Measurements from ENCODE around the gene LHX6.

LHX6 gene

DNA sequence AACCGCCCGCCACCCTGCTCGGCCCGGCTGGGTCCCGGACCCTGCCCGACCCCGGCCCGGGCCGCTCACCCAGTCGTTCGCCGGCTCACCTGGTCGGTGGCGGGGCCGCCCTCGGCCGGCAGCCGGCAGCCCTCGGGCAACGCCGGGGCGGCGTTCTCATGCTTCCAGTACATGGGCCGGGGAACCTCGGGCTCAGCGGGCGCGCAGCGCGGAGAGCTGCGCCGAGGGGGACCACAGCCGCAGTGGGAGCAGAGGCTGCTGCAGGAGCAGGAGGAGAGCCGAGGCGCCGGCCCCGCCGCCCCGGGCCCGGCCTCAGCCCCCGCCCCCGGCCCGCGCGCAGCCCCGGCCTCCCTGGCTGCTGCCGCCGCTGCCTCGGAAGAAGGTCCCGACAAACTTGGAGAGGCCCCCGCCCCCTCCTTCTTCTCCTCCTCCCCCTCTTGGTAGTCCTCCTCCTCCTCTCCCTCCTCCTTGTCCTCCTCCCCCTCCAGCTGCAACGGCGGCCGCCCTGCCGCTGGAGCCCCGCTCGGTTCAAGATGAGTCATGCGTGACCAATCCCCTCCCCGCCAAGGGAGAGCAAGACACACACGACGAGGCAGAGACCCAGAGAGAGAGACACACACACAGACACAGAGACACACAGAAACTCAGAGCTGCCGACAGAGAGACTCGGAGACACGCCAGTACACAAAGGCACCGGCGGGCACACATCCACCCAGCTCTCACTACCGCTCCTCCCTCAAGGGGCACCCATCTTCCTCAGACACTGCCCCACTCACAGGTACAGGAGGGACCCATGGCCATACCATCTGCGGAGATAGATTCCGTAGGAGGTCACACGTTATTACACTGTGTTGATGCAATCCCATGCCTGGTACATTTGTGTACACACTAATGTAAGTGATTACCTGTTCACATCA is at the start of gene LHX6:
LHX6 (minus strand) TSS at position 390 of the 917 bp plus-strand sequence; CDS start at position 173, 217 bp downstream.
- DNase-seq, result no peak

DNA sequence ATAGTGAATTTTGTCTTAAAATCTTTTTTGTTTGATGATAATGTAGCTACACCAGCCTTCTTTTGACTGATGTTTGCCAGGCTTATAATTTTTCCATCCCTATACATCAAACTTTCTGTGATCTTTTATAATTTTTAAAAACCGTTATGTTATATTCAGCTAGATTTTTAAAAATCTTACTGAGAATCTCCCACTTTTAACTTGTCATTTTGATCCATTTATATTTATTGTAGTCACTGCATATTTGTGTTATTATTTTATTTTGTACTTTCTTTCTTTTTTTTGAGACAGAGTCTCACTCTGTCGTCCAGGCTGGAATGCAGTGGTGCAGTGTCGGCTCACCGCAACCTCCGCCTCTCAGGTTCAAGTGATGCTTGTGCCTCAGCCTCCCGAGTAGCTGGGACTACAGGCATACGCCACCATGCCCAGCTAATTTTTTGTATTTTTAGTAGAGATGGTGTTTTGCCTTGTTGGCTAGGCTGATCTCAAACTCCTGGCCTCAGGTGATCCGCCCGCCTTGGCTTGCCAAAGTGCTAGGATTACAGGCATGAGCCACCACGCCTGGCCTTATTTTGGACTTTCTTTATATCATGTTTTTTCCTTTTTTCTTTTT is 48.6 kb upstream of the LHX6 start:
- no peak for DNase-seq

DNA sequence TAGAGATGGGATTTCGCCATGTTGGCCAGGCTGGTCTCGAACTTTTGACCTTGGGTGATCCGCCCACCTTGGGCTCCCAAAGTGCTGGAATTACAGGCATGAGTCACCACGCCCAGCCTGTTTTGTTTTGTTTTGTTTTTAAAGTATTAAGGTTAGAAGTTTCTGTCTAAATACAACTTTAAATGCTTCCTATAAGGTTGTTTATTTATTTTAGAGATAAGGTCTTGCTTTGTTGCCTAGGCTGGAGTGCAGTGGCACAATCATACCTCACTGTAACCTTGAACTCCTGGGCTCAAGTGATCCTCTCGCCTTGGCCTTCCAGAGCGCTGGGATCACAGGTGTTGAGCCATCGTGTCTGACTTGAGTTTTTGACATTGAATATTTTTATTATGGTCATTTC is 47.3 kb upstream of the LHX6 start:
- DNase-seq, result no peak

DNA sequence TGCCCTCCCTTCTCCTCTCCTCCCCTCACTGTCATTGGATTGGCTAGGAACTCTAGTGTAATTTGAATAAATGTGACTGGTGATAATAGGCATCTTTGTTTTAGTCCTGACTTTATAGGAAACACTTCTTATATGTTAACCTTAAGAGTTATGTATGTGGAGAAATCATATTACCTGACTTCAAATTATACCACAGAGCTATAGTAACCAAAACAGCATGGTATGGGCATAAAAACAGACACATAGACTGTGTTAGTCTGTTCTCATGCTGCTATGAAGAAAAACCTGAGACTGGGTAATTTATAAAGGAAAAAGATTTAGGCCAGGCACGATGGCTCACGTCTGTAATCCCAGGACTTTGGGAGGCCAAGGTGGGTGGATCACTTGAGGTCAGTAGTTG is 45.3 kb upstream of the LHX6 start:
- no peak for DNase-seq

DNA sequence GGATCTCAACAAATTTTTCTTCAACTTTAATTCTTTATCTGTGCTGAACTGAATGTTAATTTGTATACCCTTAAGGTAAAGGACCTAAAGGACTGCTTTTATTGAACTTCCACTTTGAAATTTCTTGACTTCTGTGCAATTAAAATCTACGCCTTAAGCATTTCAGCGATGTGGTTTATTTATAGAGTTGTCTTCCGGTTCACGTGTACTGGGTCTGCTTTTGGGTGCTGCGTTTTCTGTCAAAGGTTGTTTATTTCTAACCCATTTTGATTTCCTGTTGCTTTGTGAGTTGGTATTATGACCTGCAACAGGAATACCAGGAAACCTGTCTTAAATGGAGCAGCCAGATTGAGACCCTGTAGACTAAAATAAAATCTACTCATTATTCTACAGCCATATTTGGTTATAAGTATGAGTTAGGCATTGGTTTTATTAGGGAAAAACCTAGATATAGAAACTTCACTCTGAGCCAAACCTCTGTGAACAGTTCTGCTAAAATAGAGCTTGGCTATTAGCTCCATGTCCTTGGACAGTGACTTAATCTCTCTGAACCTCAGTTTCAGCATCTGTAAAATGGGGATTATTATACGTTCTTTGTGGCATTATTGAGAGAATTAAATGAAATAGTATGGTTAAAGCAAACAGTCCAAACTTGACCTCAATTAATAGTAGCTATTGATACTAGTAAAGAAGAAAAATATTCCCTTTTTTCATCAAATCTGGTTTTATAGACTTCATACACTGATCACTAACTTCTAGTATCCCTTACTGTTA is 39.5 kb upstream of the LHX6 start:
- no peak for DNase-seq

DNA sequence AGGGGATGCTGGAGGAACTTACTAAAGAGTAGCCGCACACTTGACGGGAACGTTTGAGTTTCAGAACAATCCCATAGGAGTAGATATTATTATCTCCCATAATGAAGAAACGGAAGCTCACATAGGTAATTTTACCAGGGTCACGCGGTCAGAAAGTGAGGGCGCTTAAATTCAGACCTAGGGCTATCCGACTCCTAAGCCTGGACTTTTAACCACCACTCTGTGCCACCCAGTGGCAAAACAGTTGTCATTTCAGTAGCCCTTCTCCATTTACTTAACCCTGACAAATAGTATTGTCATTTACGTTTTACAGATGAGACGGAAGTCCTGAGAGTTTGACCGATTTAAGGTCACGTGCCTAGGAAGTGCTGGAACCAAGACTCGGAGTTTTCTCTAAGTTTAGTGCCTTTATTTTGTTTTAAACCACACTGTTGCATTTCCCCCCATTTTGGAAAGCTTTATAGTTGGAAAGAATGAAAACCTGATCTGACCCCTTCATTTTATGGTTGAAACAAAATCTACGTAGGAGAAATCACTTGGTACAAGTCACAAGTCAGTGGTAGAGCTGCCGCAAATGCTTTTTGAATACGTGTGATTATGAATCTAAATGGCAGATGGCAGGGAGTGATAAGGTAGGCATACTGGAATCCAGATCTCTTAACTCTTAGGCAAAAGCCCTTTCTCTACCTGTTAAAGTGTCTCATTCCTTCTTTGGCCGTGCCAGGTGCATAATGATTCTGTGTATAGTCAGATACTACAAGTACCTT is 36.6 kb upstream of the LHX6 start:
- DNase-seq, result no peak

DNA sequence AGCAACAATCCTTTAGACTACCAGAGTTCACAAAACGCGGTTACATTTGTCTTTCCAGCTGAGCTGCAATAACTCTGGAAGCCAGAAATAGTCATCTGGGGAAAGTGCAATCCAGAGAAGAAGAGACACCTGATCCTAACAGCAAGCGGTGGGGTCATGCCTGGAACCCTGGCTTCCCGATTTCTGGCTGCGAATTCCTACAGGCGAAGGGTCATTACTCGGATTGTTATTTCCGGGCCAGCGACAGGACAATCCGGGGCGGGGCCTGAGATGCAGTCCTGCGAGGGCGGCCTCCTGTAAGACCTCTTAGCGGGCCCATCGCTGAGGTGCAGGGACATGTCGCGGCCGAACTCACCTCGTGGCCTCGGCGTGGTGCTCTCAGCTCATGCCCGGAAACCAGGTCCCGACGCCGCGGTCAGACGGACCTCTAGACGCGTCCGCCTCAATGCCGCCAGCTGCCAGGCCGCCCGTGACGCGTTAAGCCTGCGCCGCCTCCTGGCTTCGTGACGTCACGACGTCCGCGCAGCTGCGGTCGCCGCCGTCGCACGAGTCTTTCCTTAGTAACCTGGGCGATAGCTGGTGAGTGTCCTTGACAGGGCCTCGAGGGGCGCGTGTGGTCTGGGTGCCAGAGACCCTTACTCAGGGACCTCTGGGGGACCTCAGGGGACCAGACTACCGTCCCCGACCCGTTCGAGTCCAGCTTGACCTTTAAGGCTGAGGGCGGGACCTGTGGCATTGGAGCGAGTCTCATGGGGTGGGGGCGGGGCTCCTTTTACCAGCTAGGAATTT is 35.8 kb upstream of the LHX6 start, which contains the start of the genes MRRF and RBM18:
MRRF (plus strand) TSS at position 523 of the 789 bp plus-strand sequence. CDS start 6,010 bp downstream, outside the sequence.
RBM18 (minus strand) TSS at position 481 of the 789 bp plus-strand sequence. CDS start 3,348 bp downstream, outside the sequence.
- DNase-seq, result peak; percentile 92

DNA sequence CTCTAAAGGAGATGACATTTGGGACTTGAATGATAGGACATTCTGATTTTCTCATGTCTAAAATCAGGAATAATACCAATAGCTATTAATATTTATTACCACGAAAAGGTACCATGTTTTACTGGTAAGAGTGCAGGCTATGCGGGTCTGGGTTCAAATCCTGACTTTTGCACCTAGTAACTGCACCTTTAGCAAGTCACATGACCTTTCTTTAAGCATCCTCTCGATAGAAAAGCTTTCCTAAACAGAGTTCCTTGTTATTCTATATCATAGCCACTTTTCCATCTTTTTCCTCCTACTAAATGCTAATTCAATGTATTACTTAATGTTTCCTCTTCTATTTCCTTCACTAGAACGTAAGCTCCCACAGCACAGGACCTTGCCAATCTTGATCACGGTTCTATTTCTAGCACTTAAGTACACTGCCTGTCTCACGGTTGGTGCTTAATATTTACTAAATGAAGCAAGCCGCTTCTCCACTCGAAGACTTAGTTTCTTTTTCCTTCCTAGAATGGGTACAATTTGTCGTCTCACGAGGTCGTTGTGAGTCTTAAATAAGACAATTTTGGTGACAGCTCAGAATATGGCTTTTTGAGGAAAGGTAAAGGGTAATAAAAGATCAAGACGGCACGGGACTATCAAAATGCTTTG is 35.1 kb upstream of the LHX6 start:
- DNase-seq, result no peak

DNA sequence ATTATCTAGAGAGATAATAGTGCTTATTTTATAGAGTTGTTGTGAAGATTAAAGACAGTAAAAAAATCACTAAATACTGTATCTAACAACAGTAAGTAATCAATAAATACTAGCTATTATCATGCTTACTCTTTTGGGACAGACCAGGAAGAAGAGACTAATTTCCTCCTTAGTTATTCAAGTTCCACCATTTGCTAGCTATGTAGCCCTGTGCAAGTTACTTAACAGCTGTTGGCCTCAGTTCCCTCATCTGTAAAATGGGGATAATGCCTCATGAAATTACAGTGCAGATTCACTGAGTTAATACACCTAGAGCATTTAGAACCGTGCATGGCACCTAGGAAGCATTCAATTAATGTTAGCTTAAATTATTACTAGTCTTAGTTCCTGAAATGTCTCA is 33.3 kb upstream of the LHX6 start:
- no peak for DNase-seq

DNA sequence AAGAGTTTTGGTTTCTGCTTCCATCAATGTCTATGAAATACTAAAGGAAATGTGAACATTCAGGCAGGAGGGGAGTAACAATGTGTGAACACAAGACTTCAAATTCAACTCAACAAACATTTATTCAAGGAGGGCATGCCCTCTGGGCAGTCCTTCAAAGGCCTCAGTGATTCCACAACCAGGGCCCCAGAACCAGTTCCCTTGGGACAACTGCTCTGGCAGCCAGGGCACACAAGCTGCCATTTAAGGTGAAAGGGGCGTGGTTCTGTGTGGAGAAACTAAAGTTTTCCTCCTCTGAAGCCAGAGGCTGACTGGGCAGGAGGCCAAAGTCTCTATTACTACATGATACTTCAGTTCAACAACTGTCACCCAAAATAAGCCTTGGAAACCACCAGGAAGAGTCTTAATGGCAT is 32.7 kb upstream of the LHX6 start:
- no peak for DNase-seq

DNA sequence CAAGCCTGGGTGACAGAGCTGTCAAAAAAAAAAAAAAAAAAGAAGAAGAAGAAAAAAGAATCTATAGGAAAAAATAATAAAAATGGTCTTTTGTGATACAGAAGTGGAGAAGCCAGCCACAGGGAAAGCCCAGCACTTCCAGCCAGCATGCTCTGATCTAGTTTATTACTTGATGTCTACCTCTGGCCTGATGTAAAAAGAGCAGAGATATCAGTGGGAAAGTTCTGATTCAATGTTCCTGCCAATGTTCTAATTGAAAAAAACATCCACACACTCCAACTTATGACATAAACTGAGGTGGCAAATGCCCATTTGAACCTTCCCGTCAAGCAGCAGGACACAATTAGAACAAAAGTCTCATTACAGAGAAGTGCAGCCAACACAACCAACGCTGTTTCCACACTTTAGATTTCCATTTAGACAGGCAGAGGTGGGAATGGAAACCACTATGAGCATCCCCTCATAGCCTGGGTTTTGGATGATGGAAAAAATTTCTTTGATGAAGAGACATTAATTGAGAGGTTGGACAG is 30.2 kb upstream of the LHX6 start:
- no peak for DNase-seq

DNA sequence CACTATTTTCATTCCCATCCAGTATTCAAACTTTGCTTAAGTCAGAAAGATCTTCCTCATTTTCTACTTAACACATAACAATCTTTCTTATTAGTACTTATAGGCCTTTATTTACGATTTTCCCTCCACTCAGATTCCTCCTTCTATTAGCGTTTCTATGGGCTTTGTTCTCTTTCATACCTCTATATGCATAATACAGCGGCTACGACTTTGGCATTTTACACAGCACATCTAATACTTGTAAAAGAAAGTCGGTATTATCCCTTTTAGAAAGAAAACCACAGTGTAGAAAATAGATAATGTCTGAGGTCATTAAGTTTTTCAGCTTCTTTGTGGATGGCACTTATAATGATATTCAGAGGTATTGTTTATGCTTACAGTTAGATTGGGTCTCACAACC is 27.4 kb upstream of the LHX6 start:
- no peak for DNase-seq

DNA sequence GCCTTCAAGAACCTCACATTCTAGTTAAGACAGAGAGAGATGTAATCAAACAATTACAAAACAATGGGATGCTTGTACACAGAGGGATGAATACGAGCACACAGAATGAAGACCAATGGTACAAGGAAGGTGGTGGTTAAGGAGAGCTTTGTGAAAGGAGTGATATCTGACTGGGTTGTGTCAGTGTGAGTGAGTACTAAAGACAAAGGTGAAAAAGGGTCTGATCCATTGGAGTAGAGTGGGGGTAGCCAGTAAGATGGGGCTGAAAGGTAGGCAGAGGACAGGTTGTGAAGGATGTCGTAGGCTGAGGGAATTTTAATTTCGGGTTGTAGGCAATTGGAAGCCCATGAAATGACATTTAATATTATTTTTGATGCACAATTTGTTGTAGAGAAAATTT is 26.0 kb upstream of the LHX6 start:
- DNase-seq, result no peak

DNA sequence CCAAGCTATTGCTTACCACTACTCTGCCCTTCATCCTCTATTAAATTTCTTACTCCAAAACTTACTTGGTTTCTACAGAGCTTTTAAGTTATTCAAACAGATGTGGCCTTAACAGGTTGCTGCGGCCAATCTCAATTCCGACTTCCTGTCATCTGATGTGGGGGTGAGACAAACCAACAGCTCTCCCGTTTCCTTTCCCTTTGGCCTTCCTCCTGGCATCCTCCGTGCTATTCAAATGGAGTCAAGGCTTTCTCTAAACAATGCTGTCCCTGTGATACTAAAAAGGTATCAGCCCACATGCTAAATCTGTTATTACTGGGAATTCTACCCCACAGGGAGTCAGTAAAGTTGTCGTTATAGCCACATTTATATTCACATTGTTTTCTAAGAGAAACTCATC is 24.0 kb upstream of the LHX6 start:
- DNase-seq, result no peak

DNA sequence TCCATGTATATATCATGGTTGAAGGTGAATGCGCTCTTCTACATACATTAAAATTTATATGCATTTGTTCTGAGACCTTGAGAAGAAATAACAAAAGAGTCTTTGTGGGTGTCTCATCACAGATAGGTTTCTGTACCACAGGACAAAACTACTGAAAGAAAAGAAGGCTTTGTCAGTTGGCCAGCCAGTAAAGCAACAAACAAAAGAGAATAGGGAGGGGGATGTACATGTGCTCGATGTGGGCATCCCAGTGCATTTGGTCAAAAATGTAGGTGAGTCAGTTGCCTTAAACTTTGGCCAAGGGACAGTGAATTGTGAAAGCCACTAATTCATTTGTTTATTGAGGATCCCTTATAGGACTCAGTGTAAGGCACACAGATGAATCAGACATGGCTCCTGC is 22.6 kb upstream of the LHX6 start:
- no peak for DNase-seq

DNA sequence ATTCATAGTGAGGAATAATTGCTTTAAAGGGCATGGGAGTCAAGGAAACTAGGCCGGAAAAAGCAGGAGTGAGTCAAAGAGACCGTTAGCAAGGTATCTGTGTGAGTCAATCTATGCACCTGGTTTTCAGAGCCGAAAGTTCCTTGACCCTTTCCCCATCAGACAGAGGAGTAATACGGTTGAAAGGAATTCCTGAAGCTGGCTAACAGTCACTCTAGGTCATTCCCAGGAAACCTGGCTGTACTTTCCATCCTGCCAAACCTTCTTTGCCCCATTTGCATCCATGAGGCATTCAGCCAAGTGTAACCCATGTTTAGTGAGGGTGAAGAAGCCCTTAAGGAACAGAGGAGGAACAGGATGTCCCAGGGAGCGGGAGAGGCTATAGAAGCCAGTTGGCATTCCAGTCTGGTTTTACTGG is 19.7 kb upstream of the LHX6 start:
- DNase-seq, result no peak

DNA sequence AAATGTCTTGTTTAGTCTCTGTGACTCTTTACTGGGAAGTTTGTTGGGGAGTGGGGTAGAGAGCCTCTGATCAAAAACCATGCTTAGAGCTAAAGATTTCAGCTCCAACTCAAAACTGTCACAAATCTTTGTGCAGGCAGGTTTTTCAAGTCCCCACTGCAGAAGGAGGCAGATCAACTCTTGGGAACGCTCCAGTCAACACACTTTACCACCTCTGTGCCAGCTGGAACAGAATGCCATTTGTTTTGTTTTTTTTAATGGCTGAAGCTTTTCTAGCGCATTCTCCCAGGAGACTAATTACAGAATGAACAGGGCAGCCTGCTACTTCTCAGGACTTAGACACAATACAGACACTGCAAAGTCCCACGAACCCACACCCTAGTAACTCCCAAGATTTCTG is 17.9 kb upstream of the LHX6 start:
- DNase-seq, result no peak

DNA sequence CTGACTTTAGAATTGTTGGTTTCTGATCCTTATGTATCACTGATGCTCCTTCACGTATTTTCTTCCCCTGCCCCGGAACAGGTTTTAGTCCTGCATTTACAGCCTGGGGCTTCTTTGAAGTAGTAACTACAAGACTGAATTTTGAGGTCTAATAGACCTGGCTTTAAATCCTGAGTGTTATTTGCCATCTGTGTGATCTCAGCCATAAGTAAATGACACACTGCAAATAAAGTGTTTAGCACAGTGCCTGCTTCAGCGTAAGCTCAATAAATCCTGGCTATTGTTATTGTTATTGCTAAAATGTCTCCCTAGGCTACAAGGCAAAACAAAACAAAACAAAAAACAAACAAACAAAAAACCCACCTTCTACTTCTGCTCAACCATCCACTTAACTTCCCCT is 15.6 kb upstream of the LHX6 start:
- DNase-seq, result no peak

DNA sequence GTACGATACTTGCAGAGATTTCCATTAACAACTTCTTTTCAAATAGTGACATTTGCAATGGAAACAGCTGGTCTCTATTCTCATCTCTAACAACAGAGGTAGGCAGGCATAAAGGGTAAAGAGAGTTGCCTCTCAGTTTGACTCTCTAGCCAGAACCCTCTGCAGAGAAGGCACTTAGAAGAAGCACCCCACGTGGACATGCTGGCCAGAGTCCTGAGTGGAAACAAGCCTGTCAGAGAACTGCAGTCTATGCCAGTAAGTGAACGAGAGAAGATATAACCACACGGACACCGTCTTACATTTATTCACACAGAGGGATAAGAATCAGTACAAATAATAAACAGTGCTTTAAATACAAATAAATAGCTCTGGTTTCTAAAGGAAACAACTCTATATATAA is 11.0 kb upstream of the LHX6 start:
- DNase-seq, result no peak

DNA sequence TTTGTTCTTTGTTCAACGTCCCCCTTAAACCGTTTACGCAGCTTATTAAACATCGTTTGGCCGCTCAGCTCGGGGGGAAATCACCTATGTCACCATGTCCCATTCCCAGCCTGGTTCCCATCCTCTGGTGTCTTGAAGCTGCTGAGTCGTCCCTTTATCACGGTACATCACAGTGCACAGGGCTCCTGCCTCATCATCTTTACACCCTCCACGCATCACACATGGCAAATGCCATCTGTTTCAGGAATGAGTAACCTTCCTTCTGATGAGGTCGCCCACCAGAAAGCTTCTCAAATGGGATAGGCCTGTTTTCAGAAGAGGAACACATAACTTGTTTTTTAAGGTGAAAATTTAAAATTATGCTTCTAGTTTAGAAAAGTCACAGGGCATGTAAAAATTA is 7.9 kb upstream of the LHX6 start:
- no peak for DNase-seq
